ENCODE results near the gene ATP13A3. TPM values are rescaled to one million over a fixed set of nuclear protein-coding genes. Genes with fewer than 3 reads are reported as not detected.

Gene ATP13A3
- total RNA-seq, 1 experiment from 2014 or later = 181 TPM

DNA sequence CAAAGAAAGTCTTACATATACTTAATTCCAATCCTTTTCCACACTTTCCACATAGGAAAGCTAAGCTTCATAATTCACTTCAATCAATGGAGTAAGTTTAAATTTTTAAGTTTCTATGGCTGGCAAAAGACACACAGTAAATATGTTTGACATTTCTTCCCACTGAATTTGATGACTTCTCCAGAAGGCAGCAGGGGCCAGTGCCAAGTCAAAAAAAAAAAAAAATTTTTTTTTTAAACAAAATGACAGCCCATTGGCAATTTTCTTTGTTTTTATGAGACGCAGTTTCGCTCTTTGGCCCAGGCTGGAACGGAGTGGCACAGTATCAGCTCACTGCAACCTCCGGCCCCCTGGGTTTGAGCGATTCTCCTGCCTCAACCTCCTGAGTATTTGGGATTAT, 28.7 kb downstream of the ATP13A3 start:
- POLR2A ChIA-PET = no interaction called here
- no peaks in the 10 kb centered on the region for H3K9me3 Mint-ChIP-seq (ENCODE audit: unreplicated experiment)

GRCh38 chr3:194455481-194455880, 31.3 kb downstream of the ATP13A3 start:
- no TSS peak for BruUV-seq (replicated peaks)
- no peaks in the 10 kb centered on the region for H3K9me3 Mint-ChIP-seq (ENCODE audit: unreplicated experiment)
- peaks cover 59% of the 10 kb centered on the region for H3K36me3 Mint-ChIP-seq (ENCODE audit: insufficient read depth, unreplicated experiment)
- no peak for TF ChIP-seq CTCF (IDR thresholded peaks at IDR 0.05; ENCODE audit: insufficient read depth in 1 of 2, low read depth in 1 of 2, low read length in 1 of 2, severe bottlenecking in 1 of 2, unreplicated experiment in 1 of 2)
- no peak overlapping the region for H3K4me3 Mint-ChIP-seq (ENCODE audit: unreplicated experiment)
- intact Hi-C loops (cut with micrococcal nuclease; ENCODE audit: unreplicated experiment) = no loop called here
- ChIA-PET POLR2A (no interaction called here), CTCF (no interaction called here)
- H3K9me3 ChIP-seq = no peaks in the 10 kb centered on the region
- no peaks in the 10 kb centered on the region for H3K36me3 ChIP-seq (ENCODE audit: control insufficient read depth, insufficient read depth, low read length)
- H3K27me3 ChIP-seq (replicated peaks; ENCODE audit: control insufficient read depth, insufficient read depth, low read length) = no peaks in the 10 kb centered on the region
- DNase-seq = no peak
- peaks cover 18% of the 10 kb centered on the region for H3K4me1 Mint-ChIP-seq (ENCODE audit: low read depth, unreplicated experiment)
- no peak overlapping the region for H3K4me3 ChIP-seq (ENCODE audit: low read depth, low read length)
- H3K27ac Mint-ChIP-seq (ENCODE audit: unreplicated experiment) = no peak overlapping the region
- no peaks in the 10 kb centered on the region for H3K27me3 Mint-ChIP-seq (ENCODE audit: insufficient read depth, unreplicated experiment)
- no peaks in the 10 kb centered on the region for H3K4me1 ChIP-seq

More for the DNA sequence above, 28.7 kb downstream of the ATP13A3 start:
- no peaks in the 10 kb centered on the region for H3K9me3 ChIP-seq
- Mint-ChIP-seq H3K36me3 (ENCODE audit: insufficient read depth, unreplicated experiment) (peaks cover 42% of the 10 kb centered on the region), H3K27ac (ENCODE audit: unreplicated experiment) (no peak overlapping the region), H3K4me1 (ENCODE audit: low read depth, unreplicated experiment) (no peaks in the 10 kb centered on the region), H3K27me3 (ENCODE audit: insufficient read depth, unreplicated experiment) (no peaks in the 10 kb centered on the region), H3K4me3 (ENCODE audit: unreplicated experiment) (no peak overlapping the region)
- CTCF ChIA-PET = interaction anchor here (1.0 kb wide), 1 partner anchor 14 kb away, joined by 4 read pairs; no protein-coding TSS in a partner anchor
- no peak for DNase-seq
- H3K4me1 ChIP-seq = no peaks in the 10 kb centered on the region
- no peaks in the 10 kb centered on the region for H3K36me3 ChIP-seq (ENCODE audit: control insufficient read depth, insufficient read depth, low read length)
- H3K27me3 ChIP-seq (replicated peaks; ENCODE audit: control insufficient read depth, insufficient read depth, low read length) = no peaks in the 10 kb centered on the region
- no TSS peak for BruUV-seq (replicated peaks)
- no peak for TF ChIP-seq CTCF (IDR thresholded peaks at IDR 0.05; ENCODE audit: insufficient read depth in 1 of 2, low read depth in 1 of 2, low read length in 1 of 2, severe bottlenecking in 1 of 2, unreplicated experiment in 1 of 2)
- intact Hi-C loops (cut with micrococcal nuclease; ENCODE audit: unreplicated experiment) = no loop called here
- no peak overlapping the region for H3K4me3 ChIP-seq (ENCODE audit: low read depth, low read length)

GRCh38 chr3:194450341-194450740, 36.5 kb downstream of the ATP13A3 start:
- POLR2A ChIA-PET = no interaction called here
- Histone ChIP-seq H3K4me1 (peaks cover 29% of the 10 kb centered on the region), H3K4me3 (ENCODE audit: low read depth, low read length) (no peak overlapping the region), H3K36me3 (ENCODE audit: control insufficient read depth, insufficient read depth, low read length) (peaks cover 4% of the 10 kb centered on the region; the same call in 1 of the 2 replicates), H3K9me3 (no peaks in the 10 kb centered on the region), H3K27me3 (replicated peaks; ENCODE audit: control insufficient read depth, insufficient read depth, low read length) (no peaks in the 10 kb centered on the region)
- Mint-ChIP-seq H3K4me3 (ENCODE audit: unreplicated experiment) (no peak overlapping the region), H3K27me3 (ENCODE audit: insufficient read depth, unreplicated experiment) (no peaks in the 10 kb centered on the region), H3K36me3 (ENCODE audit: insufficient read depth, unreplicated experiment) (peaks cover 91% of the 10 kb centered on the region), H3K27ac (ENCODE audit: unreplicated experiment) (no peak overlapping the region), H3K4me1 (ENCODE audit: low read depth, unreplicated experiment) (peaks cover 34% of the 10 kb centered on the region), H3K9me3 (ENCODE audit: unreplicated experiment) (no peaks in the 10 kb centered on the region)
- no TSS peak for BruUV-seq (replicated peaks)
- DNase-seq = no peak
- CTCF ChIA-PET = no interaction called here
- intact Hi-C loops (cut with micrococcal nuclease; ENCODE audit: unreplicated experiment) = no loop called here
- no peak for TF ChIP-seq CTCF (IDR thresholded peaks at IDR 0.05; ENCODE audit: insufficient read depth in 1 of 2, low read depth in 1 of 2, low read length in 1 of 2, severe bottlenecking in 1 of 2, unreplicated experiment in 1 of 2)
